Fibroblast of lung (primary cell): ENCODE results near the gene ESRRB. TPM values are rescaled to one million over a fixed set of nuclear protein-coding genes. Genes with fewer than 3 reads are reported as not detected.

ENCODE experiments used
- DNase-seq, 2 donors: peaks; one replicate each; pipeline versions ENCODE4 v3.0.0 to v3.0.0-alpha.2; 2010; ENCODE audit warnings: low read depth in 2 of 2
- H2AFZ ChIP-seq: 2 replicates; pipeline ENCODE4 v1.5.1; 2012; ENCODE audit warnings: low read length, control low read depth, inconsistent platforms
- H3K27ac ChIP-seq: 2 replicates; pipeline ENCODE4 v1.5.1; 2011; ENCODE audit warnings: low read length, control low read depth; ENCODE audit not compliant: insufficient read depth
- H3K27me3 ChIP-seq: 2 replicates; pipeline ENCODE4 v1.5.1; 2011; ENCODE audit warnings: mild to moderate bottlenecking, low read length; ENCODE audit not compliant: control insufficient read depth, insufficient read depth
- H3K36me3 ChIP-seq: 2 replicates; pipeline ENCODE4 v1.5.1; 2011; ENCODE audit warnings: low read length; ENCODE audit not compliant: control insufficient read depth, insufficient read depth
- H3K4me1 ChIP-seq: 2 replicates; pipeline ENCODE4 v1.5.1; 2011; ENCODE audit warnings: low read length; ENCODE audit not compliant: control insufficient read depth, insufficient read depth; ENCODE audit errors: extremely low read depth
- H3K4me2 ChIP-seq: 2 replicates; pipeline ENCODE4 v1.5.1; 2011; ENCODE audit warnings: low read length, control low read depth; ENCODE audit not compliant: insufficient read depth; ENCODE audit errors: extremely low read depth
- H3K4me3 ChIP-seq, 4 experiments: fragments of 200-600 bp in 1 of 4; sonication (generic) in 1 of 4; replicated peaks in 1 of 4; 2 replicates each; pipeline ENCODE4 v1.5.1; 2011 to 2016; ENCODE audit warnings: low read length in 4 of 4, low read depth in 3 of 4, mild to moderate bottlenecking in 3 of 4, control low read depth in 2 of 4, inconsistent platforms in 1 of 4, mixed read lengths in 1 of 4; ENCODE audit not compliant: insufficient read depth in 1 of 4; ENCODE audit errors: control extremely low read depth in 1 of 4
- H3K79me2 ChIP-seq: 2 replicates; pipeline ENCODE4 v1.5.1; 2012; ENCODE audit warnings: mild to moderate bottlenecking, low read length, inconsistent platforms; ENCODE audit not compliant: control insufficient read depth, insufficient read depth
- H3K9ac ChIP-seq: 2 replicates; pipeline ENCODE4 v1.5.1; 2011; ENCODE audit warnings: mild to moderate bottlenecking, low read length, control low read depth; ENCODE audit not compliant: insufficient read depth
- H3K9me3 ChIP-seq: 2 replicates; pipeline ENCODE4 v1.5.1; 2012; ENCODE audit warnings: low read depth, low read length; ENCODE audit not compliant: control insufficient read depth, insufficient read depth
- H4K20me1 ChIP-seq: 2 replicates; pipeline ENCODE4 v1.5.1; 2011; ENCODE audit warnings: low read length; ENCODE audit not compliant: control insufficient read depth, insufficient read depth; ENCODE audit errors: extremely low read depth
- EZH2 ChIP-seq: IDR thresholded peaks from 2 replicates; pipeline ENCODE4 v1.5.1; 2012; ENCODE audit warnings: low read length, control low read depth, mild to moderate bottlenecking; ENCODE audit errors: missing control alignments
- polyA plus RNA-seq, 2 donors: library from polyadenylated mRNA; depleted of rRNA in 1 of 2; stranded (reverse) in 1 of 2; unstranded in 1 of 2; fragments of >200 nt; gene quantifications; 2 replicates each; pipeline ENCODE4 v1.2.1, GENCODE V29; 2011 to 2012; ENCODE audit warnings: missing spikeins in 1 of 2
- total RNA-seq: library from RNA; depleted of rRNA; stranded (reverse); fragments of >200 nt; gene quantifications from 2 replicates; pipeline ENCODE4 v1.2.1, GENCODE V29; 2014
- TF ChIP-seq, protein P1 (sequence below), 2 donors: IDR thresholded peaks in 1 of 2; conservative IDR thresholded peaks in 1 of 2; 1 replicate in 1 of 2; 2 replicates in 1 of 2; pipeline ENCODE4 v1.5.1; 2011 to 2012; ENCODE audit warnings: low read length in 2 of 2, control low read depth in 1 of 2, inconsistent platforms in 1 of 2, low read depth in 1 of 2, mild to moderate bottlenecking in 1 of 2

ESRRB gene
- total and polyA plus RNA-seq, 2 donors (not counting 1 experiment from before 2014, with no cell fraction given), result not detected

DNA sequence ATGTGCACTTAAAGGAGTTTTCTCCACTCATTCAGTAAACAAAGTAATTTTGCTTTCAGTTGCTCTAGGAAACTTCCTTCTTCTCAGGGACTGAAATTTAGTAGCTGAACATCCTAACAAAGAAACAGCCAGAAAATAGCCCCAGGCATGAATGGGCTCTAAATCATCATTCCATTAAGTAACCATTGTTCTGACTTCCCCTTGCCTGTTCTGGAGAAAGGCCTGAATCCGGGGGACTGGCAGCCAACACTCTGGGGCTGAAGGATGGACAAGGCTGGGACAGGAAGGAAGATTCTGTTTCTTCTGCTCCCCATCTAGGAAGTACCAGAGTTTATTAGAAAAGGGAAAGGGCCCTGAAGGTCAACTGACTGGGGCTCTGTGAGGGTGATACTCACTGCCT, 104.5 kb downstream of the ESRRB start:
- TF ChIP-seq, protein P1, sequence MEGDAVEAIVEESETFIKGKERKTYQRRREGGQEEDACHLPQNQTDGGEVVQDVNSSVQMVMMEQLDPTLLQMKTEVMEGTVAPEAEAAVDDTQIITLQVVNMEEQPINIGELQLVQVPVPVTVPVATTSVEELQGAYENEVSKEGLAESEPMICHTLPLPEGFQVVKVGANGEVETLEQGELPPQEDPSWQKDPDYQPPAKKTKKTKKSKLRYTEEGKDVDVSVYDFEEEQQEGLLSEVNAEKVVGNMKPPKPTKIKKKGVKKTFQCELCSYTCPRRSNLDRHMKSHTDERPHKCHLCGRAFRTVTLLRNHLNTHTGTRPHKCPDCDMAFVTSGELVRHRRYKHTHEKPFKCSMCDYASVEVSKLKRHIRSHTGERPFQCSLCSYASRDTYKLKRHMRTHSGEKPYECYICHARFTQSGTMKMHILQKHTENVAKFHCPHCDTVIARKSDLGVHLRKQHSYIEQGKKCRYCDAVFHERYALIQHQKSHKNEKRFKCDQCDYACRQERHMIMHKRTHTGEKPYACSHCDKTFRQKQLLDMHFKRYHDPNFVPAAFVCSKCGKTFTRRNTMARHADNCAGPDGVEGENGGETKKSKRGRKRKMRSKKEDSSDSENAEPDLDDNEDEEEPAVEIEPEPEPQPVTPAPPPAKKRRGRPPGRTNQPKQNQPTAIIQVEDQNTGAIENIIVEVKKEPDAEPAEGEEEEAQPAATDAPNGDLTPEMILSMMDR (conservative IDR thresholded peaks at IDR 0.05 in 1 of 2, IDR thresholded peaks at IDR 0.05 in 1 of 2; ENCODE audit: low read depth in 1 of 2, low read length in 2 of 2), result no peak
- no peak for TF ChIP-seq EZH2
- Histone ChIP-seq H4K20me1 (no peaks in the 10 kb centered on the region), H3K4me3 (no peak overlapping the region), H3K27ac (no peak overlapping the region), H3K4me1 (no peaks in the 10 kb centered on the region), H3K79me2 (no peaks in the 10 kb centered on the region), H3K9ac (no peak overlapping the region), H2AFZ (no peak overlapping the region), H3K4me2 (no peak overlapping the region), H3K27me3 (no peaks in the 10 kb centered on the region), H3K9me3 (no peaks in the 10 kb centered on the region), H3K36me3 (no peaks in the 10 kb centered on the region)
- no peak for DNase-seq

DNA sequence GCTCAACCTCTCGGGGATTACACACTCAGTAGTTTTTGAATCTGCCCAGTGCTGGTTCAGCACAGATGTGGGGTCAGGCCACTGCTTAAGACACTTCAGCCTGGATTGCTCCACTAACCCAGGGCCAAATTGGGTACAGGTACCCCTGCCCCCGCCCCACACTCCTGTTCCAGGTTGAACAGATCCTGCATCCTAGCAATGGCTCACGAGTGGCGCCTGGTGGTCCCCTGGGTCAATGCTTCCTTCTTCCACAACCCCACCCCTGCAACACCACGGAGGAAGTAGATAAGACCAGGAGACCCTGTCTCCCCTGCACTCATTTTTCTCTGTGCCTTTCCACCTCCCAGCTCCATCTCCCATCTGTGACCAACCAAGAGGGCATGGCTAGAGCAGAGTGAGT, 108.4 kb downstream of the ESRRB start:
- H3K36me3 ChIP-seq, result no peaks in the 10 kb centered on the region
- no peak overlapping the region for H3K9ac ChIP-seq
- H3K4me2 ChIP-seq, result no peak overlapping the region
- DNase-seq, result no peak
- no peaks in the 10 kb centered on the region for H3K27me3 ChIP-seq
- no peaks in the 10 kb centered on the region for H4K20me1 ChIP-seq
- TF ChIP-seq, protein P1 (conservative IDR thresholded peaks at IDR 0.05 in 1 of 2, IDR thresholded peaks at IDR 0.05 in 1 of 2; ENCODE audit: low read depth in 1 of 2, low read length in 2 of 2), result no peak
- no peak for TF ChIP-seq EZH2
- H3K27ac ChIP-seq, result no peak overlapping the region
- no peaks in the 10 kb centered on the region for H3K79me2 ChIP-seq
- no peaks in the 10 kb centered on the region for H3K4me1 ChIP-seq
- H2AFZ ChIP-seq, result no peak overlapping the region
- no peak overlapping the region for H3K4me3 ChIP-seq
- H3K9me3 ChIP-seq, result no peaks in the 10 kb centered on the region

DNA sequence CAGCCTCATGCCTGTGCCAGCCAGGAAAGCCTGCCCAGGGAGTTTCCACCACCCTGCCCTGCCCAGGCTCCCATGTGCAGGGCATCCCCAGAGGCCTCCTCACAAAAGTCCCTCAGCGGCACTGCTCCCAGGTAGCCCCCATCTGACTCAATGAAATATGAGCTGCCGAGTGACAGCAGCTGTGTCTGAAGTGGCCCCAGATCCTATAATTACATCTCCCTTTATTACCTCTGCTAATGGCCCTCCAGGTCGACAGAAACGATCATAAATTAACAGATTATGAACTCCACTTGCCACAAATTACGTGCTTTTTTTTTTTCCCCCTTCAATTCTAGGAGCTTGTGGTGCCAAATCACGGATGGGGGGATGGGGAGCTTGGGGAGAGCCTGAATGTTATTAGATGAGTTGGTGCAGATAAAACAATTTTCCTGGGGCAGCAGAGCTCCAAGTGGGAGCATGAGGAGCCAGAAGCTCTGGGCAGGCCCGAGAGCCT, 110.4 kb downstream of the ESRRB start:
- H4K20me1 ChIP-seq, result no peaks in the 10 kb centered on the region
- no peaks in the 10 kb centered on the region for H3K36me3 ChIP-seq
- H3K27ac ChIP-seq, result no peak overlapping the region
- TF ChIP-seq, protein P1 (conservative IDR thresholded peaks at IDR 0.05 in 1 of 2, IDR thresholded peaks at IDR 0.05 in 1 of 2; ENCODE audit: low read depth in 1 of 2, low read length in 2 of 2), result no peak
- no peak for TF ChIP-seq EZH2
- H3K4me1 ChIP-seq, result no peaks in the 10 kb centered on the region
- H3K4me3 ChIP-seq, result no peak overlapping the region
- H3K9ac ChIP-seq, result no peak overlapping the region
- H2AFZ ChIP-seq, result no peak overlapping the region
- H3K9me3 ChIP-seq, result no peaks in the 10 kb centered on the region
- H3K79me2 ChIP-seq, result no peaks in the 10 kb centered on the region
- H3K4me2 ChIP-seq, result no peak overlapping the region
- no peak for DNase-seq
- no peaks in the 10 kb centered on the region for H3K27me3 ChIP-seq
